Fibroblast of lung (primary cell): ENCODE data around the gene FCRL2.

Experiments
- EZH2 ChIP-seq: IDR thresholded peaks from 2 replicates; pipeline ENCODE4 v1.5.1; 2012; ENCODE audit warnings: low read length, control low read depth, mild to moderate bottlenecking; ENCODE audit errors: missing control alignments
- TF ChIP-seq, protein P1 (sequence below), 2 donors: IDR thresholded peaks in 1 of 2; conservative IDR thresholded peaks in 1 of 2; 1 replicate in 1 of 2; 2 replicates in 1 of 2; pipeline ENCODE4 v1.5.1; 2011 to 2012; ENCODE audit warnings: low read length in 2 of 2, control low read depth in 1 of 2, inconsistent platforms in 1 of 2, low read depth in 1 of 2, mild to moderate bottlenecking in 1 of 2

DNA sequence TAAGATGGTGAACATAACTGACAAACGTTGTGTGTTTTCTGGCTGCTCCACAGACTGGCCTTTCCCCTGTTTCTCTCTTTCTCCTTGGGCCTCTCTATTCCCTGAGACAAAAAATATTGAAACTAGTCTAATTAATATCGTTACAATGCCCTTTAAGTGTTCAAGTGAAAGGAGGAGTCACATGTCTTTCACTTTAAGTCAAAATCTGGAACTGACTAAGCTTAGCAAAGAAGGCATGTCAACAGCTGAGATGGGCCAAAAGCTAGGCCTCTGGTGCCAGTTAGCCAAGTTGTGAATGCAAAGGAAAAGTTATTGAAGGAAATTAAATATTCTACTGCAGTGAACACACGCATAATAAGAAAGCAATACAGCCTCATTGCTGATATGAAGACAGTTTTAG lies 44.2 kb downstream of the FCRL2 start:
- TF ChIP-seq, protein P1, sequence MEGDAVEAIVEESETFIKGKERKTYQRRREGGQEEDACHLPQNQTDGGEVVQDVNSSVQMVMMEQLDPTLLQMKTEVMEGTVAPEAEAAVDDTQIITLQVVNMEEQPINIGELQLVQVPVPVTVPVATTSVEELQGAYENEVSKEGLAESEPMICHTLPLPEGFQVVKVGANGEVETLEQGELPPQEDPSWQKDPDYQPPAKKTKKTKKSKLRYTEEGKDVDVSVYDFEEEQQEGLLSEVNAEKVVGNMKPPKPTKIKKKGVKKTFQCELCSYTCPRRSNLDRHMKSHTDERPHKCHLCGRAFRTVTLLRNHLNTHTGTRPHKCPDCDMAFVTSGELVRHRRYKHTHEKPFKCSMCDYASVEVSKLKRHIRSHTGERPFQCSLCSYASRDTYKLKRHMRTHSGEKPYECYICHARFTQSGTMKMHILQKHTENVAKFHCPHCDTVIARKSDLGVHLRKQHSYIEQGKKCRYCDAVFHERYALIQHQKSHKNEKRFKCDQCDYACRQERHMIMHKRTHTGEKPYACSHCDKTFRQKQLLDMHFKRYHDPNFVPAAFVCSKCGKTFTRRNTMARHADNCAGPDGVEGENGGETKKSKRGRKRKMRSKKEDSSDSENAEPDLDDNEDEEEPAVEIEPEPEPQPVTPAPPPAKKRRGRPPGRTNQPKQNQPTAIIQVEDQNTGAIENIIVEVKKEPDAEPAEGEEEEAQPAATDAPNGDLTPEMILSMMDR (conservative IDR thresholded peaks at IDR 0.05 in 1 of 2, IDR thresholded peaks at IDR 0.05 in 1 of 2; ENCODE audit: low read depth in 1 of 2, low read length in 2 of 2): no peak
- TF ChIP-seq EZH2: no peak
